ENCODE data around the gene POU3F3. TPM values are rescaled to one million over a fixed set of nuclear protein-coding genes. Genes with fewer than 3 reads are reported as not detected.

The POU3F3 gene
- total RNA-seq, 1 donor from 2014 or later, result 0.54 TPM

DNA sequence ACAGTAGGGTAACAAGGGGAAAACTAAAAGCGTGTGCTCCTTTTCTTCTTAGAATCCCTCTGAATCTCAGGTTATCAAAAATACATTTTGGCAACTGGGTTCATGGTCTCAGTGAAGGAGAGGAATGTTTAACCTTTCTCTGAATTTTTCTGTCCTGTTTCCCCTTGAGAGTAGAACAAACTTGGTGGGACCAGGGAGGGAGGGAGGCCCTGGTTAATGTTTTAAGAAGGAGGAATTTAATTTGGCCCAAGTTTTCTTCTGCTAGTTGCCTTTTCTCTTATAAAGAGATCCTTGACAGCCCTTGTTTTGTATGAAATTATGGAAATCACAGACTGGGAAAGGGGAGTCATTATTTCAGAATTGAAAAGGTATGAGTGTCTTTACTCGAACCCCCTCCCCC lies 12.2 kb upstream of the POU3F3 start:
- Mint-ChIP-seq H3K4me3 (ENCODE audit: unreplicated experiment) (peak overlapping the region; percentile 91), H3K27me3 (ENCODE audit: unreplicated experiment) (peaks cover 24% of the 10 kb centered on the region), H3K36me3 (ENCODE audit: unreplicated experiment) (no peaks in the 10 kb centered on the region), H3K27ac (ENCODE audit: unreplicated experiment) (peak overlapping the region; percentile 66), H3K4me1 (ENCODE audit: low read depth, unreplicated experiment) (peaks cover 7% of the 10 kb centered on the region), H3K9me3 (ENCODE audit: unreplicated experiment) (peaks cover 19% of the 10 kb centered on the region)
- TF ChIP-seq CTCF (IDR thresholded peaks at IDR 0.05; ENCODE audit: partially characterized antibody, unreplicated experiment), result no peak
- DNase-seq, result no peak

GRCh38 chr2:104844807-104845551 lies 8.9 kb upstream of the POU3F3 start:
- Mint-ChIP-seq H3K4me3 (ENCODE audit: unreplicated experiment) (peak overlapping the region; percentile 92), H3K4me1 (ENCODE audit: low read depth, unreplicated experiment) (peaks cover 7% of the 10 kb centered on the region), H3K9me3 (ENCODE audit: unreplicated experiment) (peaks cover 22% of the 10 kb centered on the region), H3K27me3 (ENCODE audit: unreplicated experiment) (peaks cover 32% of the 10 kb centered on the region), H3K36me3 (ENCODE audit: unreplicated experiment) (no peaks in the 10 kb centered on the region), H3K27ac (ENCODE audit: unreplicated experiment) (peak overlapping the region; percentile 88)
- TF ChIP-seq CTCF (IDR thresholded peaks at IDR 0.05; ENCODE audit: partially characterized antibody, unreplicated experiment), result no peak
- peak; percentile 79 for DNase-seq

DNA sequence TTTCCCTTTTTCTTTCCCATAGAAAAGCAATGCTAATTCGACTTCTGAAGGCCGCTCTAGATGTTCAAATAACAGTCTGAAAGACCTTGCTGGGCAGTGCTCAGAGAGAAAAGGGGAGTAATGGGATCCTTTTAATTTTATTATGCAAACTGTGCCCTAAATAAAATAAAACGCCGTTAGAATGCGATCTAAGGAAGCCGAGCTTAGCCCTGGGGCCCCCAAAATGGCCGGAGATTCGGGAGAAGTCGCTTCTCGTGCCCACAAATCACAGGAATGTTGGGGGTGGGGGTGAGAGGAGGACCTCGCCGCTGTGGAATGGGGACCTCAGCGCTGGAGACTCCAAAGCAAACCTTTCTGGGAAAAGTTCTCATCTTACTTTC lies 8.4 kb upstream of the POU3F3 start:
- Mint-ChIP-seq H3K27me3 (ENCODE audit: unreplicated experiment) (peaks cover 36% of the 10 kb centered on the region), H3K4me3 (ENCODE audit: unreplicated experiment) (peak overlapping the region; percentile 92), H3K36me3 (ENCODE audit: unreplicated experiment) (no peaks in the 10 kb centered on the region), H3K9me3 (ENCODE audit: unreplicated experiment) (peaks cover 22% of the 10 kb centered on the region), H3K27ac (ENCODE audit: unreplicated experiment) (peak overlapping the region; percentile 88), H3K4me1 (ENCODE audit: low read depth, unreplicated experiment) (peaks cover 12% of the 10 kb centered on the region)
- no peak for TF ChIP-seq CTCF (IDR thresholded peaks at IDR 0.05; ENCODE audit: partially characterized antibody, unreplicated experiment)
- DNase-seq, result no peak

DNA sequence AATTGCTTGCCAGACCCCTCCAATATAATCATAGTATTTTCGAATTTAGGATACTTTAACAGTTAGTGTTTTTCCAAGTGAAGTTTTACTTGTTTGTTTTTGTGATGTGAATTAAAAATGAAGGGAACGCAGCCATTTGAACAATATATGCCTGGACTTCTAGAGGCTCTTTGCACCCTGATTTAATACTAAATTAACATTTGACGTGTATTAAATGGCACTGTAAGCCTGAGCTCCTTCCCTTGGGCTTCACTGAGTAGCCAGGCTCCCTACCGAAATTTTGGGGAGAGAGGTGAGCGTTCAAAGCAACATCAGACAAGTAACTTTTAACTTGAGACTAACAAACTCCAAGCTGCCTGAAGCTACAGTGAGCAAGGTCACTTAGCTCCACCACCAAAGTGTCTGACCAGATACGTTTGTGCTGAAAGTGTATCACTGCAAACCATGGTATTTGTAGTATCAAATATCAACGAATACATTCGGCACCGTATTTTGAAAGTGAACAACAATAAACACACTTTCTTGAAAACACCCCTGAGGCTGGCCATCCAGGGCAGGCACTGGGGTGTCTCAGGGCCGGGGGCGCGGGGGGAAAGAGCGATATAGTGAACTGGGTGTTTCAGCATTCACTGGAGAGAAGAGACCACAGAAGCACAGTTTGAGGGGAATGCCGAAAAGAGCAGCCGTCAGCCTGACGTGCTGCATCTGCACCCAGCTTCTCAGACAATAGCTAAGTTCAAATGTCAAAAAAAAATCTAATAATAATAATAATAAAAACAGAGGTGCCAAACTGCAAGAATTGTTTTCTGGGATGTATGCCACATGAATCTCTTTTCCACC lies 7.7 kb upstream of the POU3F3 start:
- DNase-seq, result no peak
- no peak overlapping the region for H3K27ac Mint-ChIP-seq (ENCODE audit: unreplicated experiment)
- peaks cover 40% of the 10 kb centered on the region for H3K27me3 Mint-ChIP-seq (ENCODE audit: unreplicated experiment)
- H3K9me3 Mint-ChIP-seq (ENCODE audit: unreplicated experiment), result peaks cover 22% of the 10 kb centered on the region
- TF ChIP-seq CTCF (IDR thresholded peaks at IDR 0.05; ENCODE audit: partially characterized antibody, unreplicated experiment), result no peak
- H3K4me3 Mint-ChIP-seq (ENCODE audit: unreplicated experiment), result peak overlapping the region; percentile 92
- H3K36me3 Mint-ChIP-seq (ENCODE audit: unreplicated experiment), result no peaks in the 10 kb centered on the region
- peaks cover 15% of the 10 kb centered on the region for H3K4me1 Mint-ChIP-seq (ENCODE audit: low read depth, unreplicated experiment)
